Gastrocnemius medialis (tissue), 4 donors: ENCODE results near the gene ITPK1. TPM values are rescaled to one million over a fixed set of nuclear protein-coding genes. Genes with fewer than 3 reads are reported as not detected.

ENCODE experiments used
- ATAC-seq, 2 donors: fragments of 150-250 bp; one replicate each; pipeline ENCODE4 v1.9.1; 2016
- DNase-seq, 2 donors: peaks; one replicate each; pipeline ENCODE4 v3.0.0-alpha.2; 2019
- H3K27ac ChIP-seq, 4 donors: fragments of 200-600 bp; sonication (generic); 1 replicate in 1 of 4; 2 replicates in 3 of 4; pipeline ENCODE4 v1.5.1; 2016 to 2018; ENCODE audit warnings: mild to moderate bottlenecking in 2 of 4, moderate library complexity in 1 of 4
- H3K27me3 ChIP-seq, 3 donors: fragments of 200-600 bp; sonication (generic) in 2 of 3; 1 replicate in 1 of 3; 2 replicates in 2 of 3; pipeline versions ENCODE4 v1.5.1 to v1.6.0; 2016 to 2019; ENCODE audit warnings: mild to moderate bottlenecking in 1 of 3, moderate library complexity in 1 of 3
- H3K36me3 ChIP-seq, 2 donors: fragments of 200-600 bp; sonication (generic) in 1 of 2; one replicate each; pipeline ENCODE4 v1.5.1; 2017 to 2018
- H3K4me1 ChIP-seq, 2 donors: fragments of 200-600 bp; sonication (generic) in 1 of 2; one replicate each; pipeline ENCODE4 v1.5.1; 2016 to 2017; ENCODE audit warnings: mild to moderate bottlenecking in 2 of 2
- H3K4me3 ChIP-seq, 4 donors: fragments of 200-600 bp; sonication (generic) in 3 of 4; 1 replicate in 1 of 4; 2 replicates in 3 of 4; pipeline ENCODE4 v1.5.1; 2016 to 2019; ENCODE audit warnings: mild to moderate bottlenecking in 2 of 4
- H3K9me3 ChIP-seq, 3 donors: fragments of 200-600 bp; sonication (generic) in 2 of 3; 1 replicate in 1 of 3; 2 replicates in 2 of 3; pipeline ENCODE4 v1.5.1; 2016 to 2019
- POLR2A ChIP-seq, 2 donors: fragments of 450-650 bp; IDR thresholded peaks; one replicate each; pipeline ENCODE4 v1.6.1; 2017; ENCODE audit warnings: antibody characterized with exemption in 2 of 2, mild to moderate bottlenecking in 2 of 2, moderate library complexity in 2 of 2
- in situ Hi-C, 4 donors: fragments of 200-750 bp; cut with MboI; loops; one replicate each; pipeline versions ENCODE4 v1.15.0 to v1.8.0; 2017; ENCODE audit warnings: low sequenced_read_pairs in 4 of 4
- intact Hi-C: fragments of 100-400 bp; cut with DNase I; formaldehyde crosslinking; loops from one replicate; pipeline ENCODE4 v1.15.1; 2023; ENCODE audit warnings: low total_unique reads
- total RNA-seq, 4 donors: library from RNA; depleted of rRNA; stranded (reverse); fragments of >200 nt; gene quantifications; one replicate each; pipeline versions ENCODE4 v1.1.0 to v1.2.3, GENCODE V29; 2016
- TF ChIP-seq, protein P1 (sequence below), 5 experiments: fragments of 450-650 bp in 3 of 5; fragments of 200-600 bp in 2 of 5; sonication (generic) in 2 of 5; IDR thresholded peaks in 4 of 5; conservative IDR thresholded peaks in 1 of 5; 1 replicate in 4 of 5; 2 replicates in 1 of 5; pipeline ENCODE4 v1.5.1; 2016 to 2019; ENCODE audit warnings: antibody characterized with exemption in 5 of 5, mild to moderate bottlenecking in 3 of 5, moderate library complexity in 3 of 5

Gene ITPK1
- total RNA-seq, 4 donors from 2014 or later: 49.7 to 80.1 (median 53.6) TPM

GRCh38 chr14:93048843-93049242 is 66.9 kb downstream of the ITPK1 start:
- no peak overlapping the region for H3K27ac ChIP-seq
- H3K4me1 ChIP-seq: peaks cover 26 to 40% of the 10 kb centered on the region in 2 donors
- no peak for DNase-seq
- TF ChIP-seq POLR2A (IDR thresholded peaks at IDR 0.05): no peak
- TF ChIP-seq, protein P1, sequence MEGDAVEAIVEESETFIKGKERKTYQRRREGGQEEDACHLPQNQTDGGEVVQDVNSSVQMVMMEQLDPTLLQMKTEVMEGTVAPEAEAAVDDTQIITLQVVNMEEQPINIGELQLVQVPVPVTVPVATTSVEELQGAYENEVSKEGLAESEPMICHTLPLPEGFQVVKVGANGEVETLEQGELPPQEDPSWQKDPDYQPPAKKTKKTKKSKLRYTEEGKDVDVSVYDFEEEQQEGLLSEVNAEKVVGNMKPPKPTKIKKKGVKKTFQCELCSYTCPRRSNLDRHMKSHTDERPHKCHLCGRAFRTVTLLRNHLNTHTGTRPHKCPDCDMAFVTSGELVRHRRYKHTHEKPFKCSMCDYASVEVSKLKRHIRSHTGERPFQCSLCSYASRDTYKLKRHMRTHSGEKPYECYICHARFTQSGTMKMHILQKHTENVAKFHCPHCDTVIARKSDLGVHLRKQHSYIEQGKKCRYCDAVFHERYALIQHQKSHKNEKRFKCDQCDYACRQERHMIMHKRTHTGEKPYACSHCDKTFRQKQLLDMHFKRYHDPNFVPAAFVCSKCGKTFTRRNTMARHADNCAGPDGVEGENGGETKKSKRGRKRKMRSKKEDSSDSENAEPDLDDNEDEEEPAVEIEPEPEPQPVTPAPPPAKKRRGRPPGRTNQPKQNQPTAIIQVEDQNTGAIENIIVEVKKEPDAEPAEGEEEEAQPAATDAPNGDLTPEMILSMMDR (IDR thresholded peaks at IDR 0.05 in 4 of 5, conservative IDR thresholded peaks at IDR 0.05 in 1 of 5): no peak
- no peaks in the 10 kb centered on the region for H3K36me3 ChIP-seq
- no peak overlapping the region for H3K4me3 ChIP-seq
- H3K27me3 ChIP-seq: no peaks in the 10 kb centered on the region
- in situ Hi-C loops: no loop called here
- intact Hi-C loops: no loop called here
- ATAC-seq: no peak
- H3K9me3 ChIP-seq: no peaks in the 10 kb centered on the region

GRCh38 chr14:93047661-93048060 is 68.1 kb downstream of the ITPK1 start:
- no peak overlapping the region for H3K27ac ChIP-seq
- no peaks in the 10 kb centered on the region for H3K27me3 ChIP-seq
- in situ Hi-C loops: no loop called here
- no peaks in the 10 kb centered on the region for H3K9me3 ChIP-seq
- peak; percentile 48 to 63 for DNase-seq
- peak; percentile 33 to 38 for ATAC-seq
- intact Hi-C loops: no loop called here
- TF ChIP-seq POLR2A (IDR thresholded peaks at IDR 0.05): no peak
- TF ChIP-seq, protein P1 (IDR thresholded peaks at IDR 0.05 in 4 of 5, conservative IDR thresholded peaks at IDR 0.05 in 1 of 5): no peak
- H3K4me1 ChIP-seq: peaks cover 26 to 52% of the 10 kb centered on the region in 2 donors
- no peak overlapping the region for H3K4me3 ChIP-seq
- no peaks in the 10 kb centered on the region for H3K36me3 ChIP-seq

DNA sequence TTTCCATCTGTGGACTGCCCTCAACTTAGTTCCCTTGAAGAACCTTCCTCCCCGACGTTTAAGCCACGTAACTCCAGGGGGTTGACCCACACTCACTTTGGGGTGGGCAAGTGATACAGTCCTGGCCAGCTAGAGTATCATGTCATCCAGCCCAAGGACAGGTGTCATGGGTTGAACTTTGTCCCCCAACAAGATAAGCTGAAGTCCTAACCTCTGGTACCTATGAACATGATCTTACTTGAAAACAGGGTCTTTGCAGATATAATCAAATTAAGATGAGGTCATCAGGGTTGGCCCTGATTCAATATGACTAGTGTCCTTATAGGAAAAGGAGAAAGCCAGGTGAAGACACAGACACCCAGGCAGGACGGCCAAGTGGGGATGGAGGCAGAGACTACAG is 68.6 kb downstream of the ITPK1 start:
- DNase-seq (no peak), ATAC-seq (no peak)
- no peak overlapping the region for H3K4me3 ChIP-seq
- in situ Hi-C loops: no loop called here
- intact Hi-C loops: no loop called here
- TF ChIP-seq, protein P1 (IDR thresholded peaks at IDR 0.05 in 4 of 5, conservative IDR thresholded peaks at IDR 0.05 in 1 of 5): no peak
- no peak for TF ChIP-seq POLR2A (IDR thresholded peaks at IDR 0.05)
- H3K27me3 ChIP-seq: no peaks in the 10 kb centered on the region
- H3K27ac ChIP-seq: no peak overlapping the region
- no peaks in the 10 kb centered on the region for H3K9me3 ChIP-seq
- peaks cover 26 to 56% of the 10 kb centered on the region in 2 donors for H3K4me1 ChIP-seq
- H3K36me3 ChIP-seq: no peaks in the 10 kb centered on the region

DNA sequence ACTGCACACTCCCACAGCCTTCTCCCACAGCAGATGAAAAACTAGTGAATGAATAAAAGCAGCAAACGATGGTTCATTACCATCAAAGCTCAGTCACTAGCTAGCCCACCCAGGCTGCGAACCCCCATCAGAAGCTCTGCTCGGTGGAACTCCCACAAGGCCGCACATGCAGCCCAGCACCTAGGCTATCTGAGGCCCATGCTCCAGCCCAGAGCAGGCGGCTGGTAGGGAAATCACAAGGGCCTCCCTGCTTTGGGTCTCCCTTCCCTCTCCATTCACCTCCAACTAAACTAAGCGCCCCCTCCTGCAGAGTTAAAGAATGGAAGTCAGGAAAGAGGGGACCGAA is 69.0 kb downstream of the ITPK1 start:
- Histone ChIP-seq H3K4me3 (no peak overlapping the region), H3K36me3 (no peaks in the 10 kb centered on the region), H3K27ac (no peak overlapping the region), H3K27me3 (no peaks in the 10 kb centered on the region), H3K9me3 (no peaks in the 10 kb centered on the region), H3K4me1 (peaks cover 26 to 58% of the 10 kb centered on the region in 2 donors)
- no peak for ATAC-seq
- in situ Hi-C loops: no loop called here
- TF ChIP-seq POLR2A (IDR thresholded peaks at IDR 0.05): no peak
- TF ChIP-seq, protein P1 (IDR thresholded peaks at IDR 0.05 in 4 of 5, conservative IDR thresholded peaks at IDR 0.05 in 1 of 5): no peak
- intact Hi-C loops: no loop called here
- DNase-seq: no peak
